OCI-LY7 (cell line): ENCODE results near the gene CST3. TPM values are rescaled to one million over a fixed set of nuclear protein-coding genes. Genes with fewer than 3 reads are reported as not detected.

Source experiments
- BruUV-seq: library from RNA; stranded (reverse); fragments of 400-500 nt; replicated peaks from 2 replicates; lab custom pipeline; 2021; lab: Mats Ljungman, UMichigan
- CTCF ChIA-PET: fragments of 300-600 bp; sonication (Branson Sonifier 250); formaldehyde crosslinking; loops from one replicate; lab custom pipeline; 2022; ENCODE audit warnings: antibody characterized with exemption; ENCODE audit not compliant: unreplicated experiment; lab: Charles Lee
- POLR2A ChIA-PET: fragments of 300-600 bp; sonication (Branson Sonifier 250); formaldehyde crosslinking; loops from one replicate; lab custom pipeline; 2022; ENCODE audit warnings: antibody characterized with exemption; lab: Charles Lee
- DNase-seq: peaks from one replicate; pipeline ENCODE4 v3.0.0-alpha.2; 2015; ENCODE audit warnings: low spot score
- H2AFZ ChIP-seq: fragments of 200-600 bp; sonication (generic), shearing (Covaris generic); 2 replicates; pipeline ENCODE4 v1.6.1; 2014; ENCODE audit warnings: mild to moderate bottlenecking, antibody characterized with exemption, low read length, moderate library complexity
- H3K27ac ChIP-seq: fragments of 200-600 bp; sonication (generic); 2 replicates; pipeline ENCODE4 v1.5.1; 2014; ENCODE audit warnings: mixed run types, low read depth, mild to moderate bottlenecking, moderate library complexity, low read length, inconsistent platforms; ENCODE audit not compliant: poor library complexity, severe bottlenecking
- H3K36me3 ChIP-seq: fragments of 200-600 bp; sonication (generic); 2 replicates; pipeline ENCODE4 v1.6.1; 2014; ENCODE audit warnings: mild to moderate bottlenecking, antibody characterized with exemption, low read length, moderate library complexity, mixed read lengths; ENCODE audit not compliant: insufficient read depth
- H3K4me1 ChIP-seq: fragments of 200-600 bp; sonication (generic); 2 replicates; pipeline ENCODE4 v1.5.1; 2014; ENCODE audit warnings: mild to moderate bottlenecking, low read length; ENCODE audit not compliant: insufficient read depth, poor library complexity, severe bottlenecking
- H3K4me2 ChIP-seq: fragments of 200-600 bp; sonication (generic); 2 replicates; pipeline ENCODE4 v1.6.1; 2014; ENCODE audit warnings: mild to moderate bottlenecking, low read length
- H3K4me3 ChIP-seq: fragments of 200-600 bp; sonication (generic); 2 replicates; pipeline ENCODE4 v1.5.1; 2014; ENCODE audit warnings: mild to moderate bottlenecking, low read depth, low read length; ENCODE audit not compliant: poor library complexity, severe bottlenecking
- H3K79me2 ChIP-seq: fragments of 200-600 bp; sonication (generic); 2 replicates; pipeline ENCODE4 v1.6.1; 2016; ENCODE audit warnings: low read depth, mild to moderate bottlenecking, low read length, moderate library complexity, mixed read lengths; ENCODE audit not compliant: insufficient read depth
- H3K9me2 ChIP-seq: fragments of 200-600 bp; sonication (generic); 2 replicates; pipeline ENCODE4 v1.6.1; 2016; ENCODE audit warnings: mild to moderate bottlenecking, low read length, mixed read lengths; ENCODE audit not compliant: insufficient read depth
- H3K9me3 ChIP-seq: fragments of 200-600 bp; sonication (generic); 2 replicates; pipeline ENCODE4 v1.6.1; 2014; ENCODE audit warnings: mild to moderate bottlenecking, mixed run types, low read length, mixed read lengths
- H4K20me1 ChIP-seq: fragments of 200-600 bp; sonication (generic); 2 replicates; pipeline ENCODE4 v1.6.1; 2014; ENCODE audit warnings: mild to moderate bottlenecking, antibody characterized with exemption, low read length, moderate library complexity, mixed read lengths; ENCODE audit not compliant: insufficient read depth
- EZH2phosphoT487 ChIP-seq: fragments of 200-600 bp; sonication (generic); IDR thresholded peaks from 2 replicates; pipeline ENCODE4 v1.6.1; 2018; ENCODE audit warnings: low read depth, borderline replicate concordance, mild to moderate bottlenecking, mixed run types, antibody characterized with exemption, low read length, moderate library complexity, mixed read lengths
- intact Hi-C: fragments of 100-400 bp; cut with micrococcal nuclease; formaldehyde crosslinking; loops from one replicate; pipeline ENCODE4 v1.10.0; 2022; ENCODE audit not compliant: unreplicated experiment
- total RNA-seq, 2 experiments: library from RNA; depleted of rRNA in 1 of 2; stranded (reverse); fragments of >200 nt in 1 of 2; shearing (Covaris generic) in 1 of 2; gene quantifications; 2 replicates each; pipeline ENCODE4 v1.2.3, GENCODE V29; 2014 to 2022
- TF ChIP-seq, protein P1 (sequence below): fragments of 200-600 bp; sonication (generic); conservative IDR thresholded peaks from 2 replicates; pipeline ENCODE4 v1.5.1; 2014; ENCODE audit warnings: mild to moderate bottlenecking, antibody characterized with exemption, low read length, moderate library complexity, mixed read lengths

CST3 gene
- total RNA-seq, 2 experiments from 2014 or later = not detected

DNA sequence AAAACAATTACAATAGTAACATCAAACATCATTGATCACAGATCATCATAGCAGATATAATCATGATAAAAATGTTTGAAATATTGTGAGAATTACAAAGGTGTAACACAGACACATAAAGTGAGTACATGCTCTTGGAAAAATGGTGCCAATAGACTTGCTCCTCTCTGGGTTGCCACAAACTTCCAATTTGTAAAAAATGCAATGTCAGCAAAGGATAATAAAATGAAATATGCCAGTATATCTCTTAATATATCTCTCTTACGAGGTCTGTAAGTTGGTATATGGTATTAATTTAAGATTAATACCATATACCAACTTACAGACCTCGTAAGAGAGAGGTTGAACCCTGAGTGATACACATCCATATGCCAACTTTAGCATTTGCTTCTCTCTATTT lies 13.4 kb upstream of the CST3 start:
- no peak overlapping the region for H2AFZ ChIP-seq
- H3K4me1 ChIP-seq = no peaks in the 10 kb centered on the region
- H3K4me3 ChIP-seq = no peak overlapping the region
- H3K4me2 ChIP-seq = no peak overlapping the region
- H3K27ac ChIP-seq = no peak overlapping the region
- no peaks in the 10 kb centered on the region for H3K36me3 ChIP-seq
- no peak for DNase-seq
- CTCF ChIA-PET = no interaction called here
- POLR2A ChIA-PET = no interaction called here
- intact Hi-C loops = no loop called here
- TF ChIP-seq, protein P1, sequence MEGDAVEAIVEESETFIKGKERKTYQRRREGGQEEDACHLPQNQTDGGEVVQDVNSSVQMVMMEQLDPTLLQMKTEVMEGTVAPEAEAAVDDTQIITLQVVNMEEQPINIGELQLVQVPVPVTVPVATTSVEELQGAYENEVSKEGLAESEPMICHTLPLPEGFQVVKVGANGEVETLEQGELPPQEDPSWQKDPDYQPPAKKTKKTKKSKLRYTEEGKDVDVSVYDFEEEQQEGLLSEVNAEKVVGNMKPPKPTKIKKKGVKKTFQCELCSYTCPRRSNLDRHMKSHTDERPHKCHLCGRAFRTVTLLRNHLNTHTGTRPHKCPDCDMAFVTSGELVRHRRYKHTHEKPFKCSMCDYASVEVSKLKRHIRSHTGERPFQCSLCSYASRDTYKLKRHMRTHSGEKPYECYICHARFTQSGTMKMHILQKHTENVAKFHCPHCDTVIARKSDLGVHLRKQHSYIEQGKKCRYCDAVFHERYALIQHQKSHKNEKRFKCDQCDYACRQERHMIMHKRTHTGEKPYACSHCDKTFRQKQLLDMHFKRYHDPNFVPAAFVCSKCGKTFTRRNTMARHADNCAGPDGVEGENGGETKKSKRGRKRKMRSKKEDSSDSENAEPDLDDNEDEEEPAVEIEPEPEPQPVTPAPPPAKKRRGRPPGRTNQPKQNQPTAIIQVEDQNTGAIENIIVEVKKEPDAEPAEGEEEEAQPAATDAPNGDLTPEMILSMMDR = no peak
- TF ChIP-seq EZH2phosphoT487 = no peak
- no peaks in the 10 kb centered on the region for H3K79me2 ChIP-seq
- H3K9me3 ChIP-seq = no peaks in the 10 kb centered on the region
- no peaks in the 10 kb centered on the region for H4K20me1 ChIP-seq
- no TSS peak for BruUV-seq
- no peaks in the 10 kb centered on the region for H3K9me2 ChIP-seq

DNA sequence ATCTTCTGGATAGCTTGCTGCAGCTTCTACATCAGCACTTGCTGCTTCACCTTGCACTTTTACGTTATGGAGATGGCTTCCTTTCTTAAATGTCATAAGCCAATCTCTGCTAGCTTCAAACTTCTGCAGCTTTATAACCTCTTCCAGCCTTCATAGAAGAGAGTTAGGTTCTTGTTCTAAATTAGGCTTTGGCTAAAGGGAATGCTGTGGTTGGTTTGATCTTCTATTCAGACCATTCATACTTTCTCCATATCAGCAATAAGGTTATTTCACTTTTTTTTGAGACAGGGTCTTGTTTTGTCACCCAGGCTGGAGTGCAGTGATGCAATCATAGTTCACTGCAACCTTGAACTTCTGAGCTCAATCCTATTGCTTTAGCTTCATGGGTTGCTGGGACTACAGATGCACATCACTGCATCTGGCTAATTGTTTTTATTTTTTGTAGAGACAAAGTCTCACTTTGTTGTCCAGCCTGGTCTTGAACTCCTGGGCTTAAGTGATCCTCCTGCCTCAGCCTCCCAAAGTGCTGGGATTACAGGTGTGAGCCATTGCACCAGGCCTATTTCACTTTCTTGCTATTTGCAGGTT lies 12.2 kb upstream of the CST3 start:
- no peaks in the 10 kb centered on the region for H3K79me2 ChIP-seq
- intact Hi-C loops = no loop called here
- H3K4me3 ChIP-seq = no peak overlapping the region
- H3K9me2 ChIP-seq = no peaks in the 10 kb centered on the region
- CTCF ChIA-PET = no interaction called here
- no peak for DNase-seq
- H3K4me2 ChIP-seq = no peak overlapping the region
- POLR2A ChIA-PET = no interaction called here
- TF ChIP-seq, protein P1 = no peak
- no peak for TF ChIP-seq EZH2phosphoT487
- no peak overlapping the region for H2AFZ ChIP-seq
- no peaks in the 10 kb centered on the region for H4K20me1 ChIP-seq
- no peak overlapping the region for H3K27ac ChIP-seq
- H3K4me1 ChIP-seq = no peaks in the 10 kb centered on the region
- BruUV-seq = no TSS peak
- no peaks in the 10 kb centered on the region for H3K9me3 ChIP-seq
- H3K36me3 ChIP-seq = no peaks in the 10 kb centered on the region

DNA sequence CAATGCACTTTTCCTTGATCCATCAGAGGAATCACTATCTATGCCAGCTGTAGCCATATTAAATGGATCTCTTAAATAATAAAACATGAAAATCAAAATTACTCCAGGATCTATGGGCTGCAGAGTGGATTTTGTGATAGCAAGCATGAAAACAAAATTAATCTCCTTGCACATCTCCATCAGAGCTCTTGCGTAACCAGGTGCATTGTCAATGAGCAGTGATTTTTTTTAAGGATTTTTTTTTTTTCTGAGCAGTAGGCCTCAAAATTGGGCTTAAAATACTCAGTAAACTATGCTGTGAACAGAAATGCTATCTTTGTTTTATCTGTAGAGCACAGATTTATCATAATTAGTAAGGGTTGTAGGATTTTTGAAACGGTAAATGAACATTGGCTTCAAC lies 11.5 kb upstream of the CST3 start:
- Histone ChIP-seq H3K4me1 (no peaks in the 10 kb centered on the region), H3K4me2 (no peak overlapping the region), H4K20me1 (no peaks in the 10 kb centered on the region), H2AFZ (no peak overlapping the region), H3K79me2 (no peaks in the 10 kb centered on the region), H3K27ac (no peak overlapping the region), H3K9me3 (no peaks in the 10 kb centered on the region), H3K36me3 (no peaks in the 10 kb centered on the region), H3K4me3 (no peak overlapping the region), H3K9me2 (no peaks in the 10 kb centered on the region)
- intact Hi-C loops = no loop called here
- no peak for DNase-seq
- ChIA-PET CTCF (no interaction called here), POLR2A (interaction anchor here (0.7 kb wide), 1 partner anchor 15 kb away, joined by 3 read pairs; no protein-coding TSS in a partner anchor)
- BruUV-seq = no TSS peak
- no peak for TF ChIP-seq EZH2phosphoT487
- TF ChIP-seq, protein P1 = no peak
